K562 (cell line): ENCODE results near the gene ZNF598. TPM values are rescaled to one million over a fixed set of nuclear protein-coding genes. Genes with fewer than 3 reads are reported as not detected.

ENCODE experiments used
- ATAC-seq: fragments of 200-7000 bp; cut with Tn5 transposase; 3 replicates; pipeline ENCODE4 v1.9.1; 2020; ENCODE audit warnings: moderate library complexity
- BruUV-seq: library from RNA; stranded (reverse); fragments of 400-500 nt; replicated peaks from 2 replicates; lab custom pipeline; 2021; lab: Mats Ljungman, UMichigan
- CTCF ChIA-PET: fragments of 300-600 bp; formaldehyde crosslinking; extraction: SDS; loops from one replicate; lab custom pipeline; 2021; ENCODE audit warnings: low intra/inter-chr PET ratio; lab: Yijun Ruan, JAX
- POLR2A ChIA-PET: fragments of 300-600, 350-650 bp; sonication (Branson Sonifier 250); formaldehyde crosslinking; extraction: SDS; loops from one replicate; lab custom pipeline; 2021; ENCODE audit warnings: antibody characterized with exemption, inconsistent platforms; lab: Yijun Ruan, JAX
- DNase-seq, 4 experiments: peaks; one replicate each; pipeline versions ENCODE4 v3.0.0 to v3.0.0-alpha.2; 2011 to 2018; ENCODE audit warnings: low spot score in 3 of 4, mixed read lengths in 3 of 4; ENCODE audit errors: extremely low read depth in 1 of 4
- FAIRE-seq: peaks from 2 replicates; lab custom pipeline; 2011; peaks lifted over from hg19 to GRCh38; lab: Jason Lieb, UNC
- H2AFZ ChIP-seq: 2 replicates; pipeline ENCODE4 v1.6.0; 2011; ENCODE audit warnings: low read depth, low read length, control low read depth, inconsistent platforms
- H3K27ac ChIP-seq: fragments of 200-600 bp; 3 replicates; pipeline ENCODE4 v1.8.0; 2011; ENCODE audit warnings: low read depth, mild to moderate bottlenecking, control low read depth, inconsistent platforms, low read length, moderate library complexity, mixed read lengths; ENCODE audit errors: extremely low read depth
- H3K27me3 ChIP-seq, 2 experiments: fragments of 300-600 bp in 1 of 2; 2 replicates in 1 of 2; 3 replicates in 1 of 2; pipeline versions ENCODE4 v1.6.0 to v1.8.0; 2011; ENCODE audit warnings: inconsistent platforms in 2 of 2, low read length in 2 of 2, mild to moderate bottlenecking in 1 of 2, mixed read lengths in 1 of 2, moderate library complexity in 1 of 2; ENCODE audit not compliant: control insufficient read depth in 2 of 2, insufficient read depth in 2 of 2
- H3K36me3 ChIP-seq: fragments of 300-600 bp; 3 replicates; pipeline ENCODE4 v1.8.0; 2011; ENCODE audit warnings: mild to moderate bottlenecking, low read length, inconsistent platforms; ENCODE audit not compliant: control insufficient read depth, insufficient read depth
- H3K4me1 ChIP-seq, 2 experiments: fragments of 200-600 bp in 1 of 2; replicated peaks in 1 of 2; 2 replicates in 1 of 2; 3 replicates in 1 of 2; pipeline versions ENCODE4 v1.5.1 to v1.8.0; 2011; ENCODE audit warnings: inconsistent platforms in 2 of 2, low read length in 2 of 2, mild to moderate bottlenecking in 1 of 2, mixed read lengths in 1 of 2, moderate library complexity in 1 of 2; ENCODE audit not compliant: control insufficient read depth in 2 of 2, insufficient read depth in 2 of 2
- H3K4me2 ChIP-seq: 2 replicates; pipeline ENCODE4 v1.6.1; 2011; ENCODE audit warnings: low read length, control low read depth, inconsistent platforms, mixed read lengths; ENCODE audit not compliant: insufficient read depth
- H3K4me3 ChIP-seq: fragments of 200-600 bp; sonication (generic), shearing (Covaris generic); 2 replicates; pipeline ENCODE4 v1.5.1; 2016; ENCODE audit warnings: control low read depth, inconsistent platforms
- H3K79me2 ChIP-seq: fragments of 200-600 bp; 3 replicates; pipeline ENCODE4 v1.8.0; 2011; ENCODE audit warnings: low read length, inconsistent platforms; ENCODE audit not compliant: control insufficient read depth, insufficient read depth
- H3K9ac ChIP-seq, 2 experiments: 2 replicates each; pipeline versions ENCODE4 v1.6.0 to v1.6.1; 2011; ENCODE audit warnings: low read depth in 2 of 2, low read length in 2 of 2, control low read depth in 1 of 2, inconsistent platforms in 1 of 2, mild to moderate bottlenecking in 1 of 2, mixed read lengths in 1 of 2; ENCODE audit not compliant: insufficient read depth in 1 of 2
- H3K9me1 ChIP-seq: one replicate; pipeline ENCODE4 v1.6.0; 2011; ENCODE audit warnings: inconsistent platforms, mild to moderate bottlenecking, low read length, moderate library complexity; ENCODE audit not compliant: control insufficient read depth, insufficient read depth
- H3K9me3 ChIP-seq: replicated peaks from 2 replicates; pipeline ENCODE4 v1.5.1; 2011; ENCODE audit warnings: low read depth, low read length, inconsistent platforms; ENCODE audit not compliant: control insufficient read depth, insufficient read depth
- H4K20me1 ChIP-seq: replicated peaks from 2 replicates; pipeline ENCODE4 v1.6.1; 2011; ENCODE audit warnings: low read length, inconsistent platforms, mixed read lengths; ENCODE audit not compliant: control insufficient read depth, insufficient read depth
- CSDE1 ChIP-seq, 2 experiments: fragments of 450-650 bp; IDR thresholded peaks; 2 replicates each; pipeline ENCODE4 v1.6.1; 2016; ENCODE audit warnings: mild to moderate bottlenecking in 1 of 2
- ZNF140 ChIP-seq: fragments of 250-450 bp; sonication (Bioruptor Pico); IDR thresholded peaks from 2 replicates; pipeline ENCODE4 v1.8.0; 2021; ENCODE audit warnings: moderate library complexity, mild to moderate bottlenecking, inconsistent platforms
- ZNF75A ChIP-seq: fragments of 450-650 bp; formaldehyde crosslinking; IDR thresholded peaks from 2 replicates; pipeline ENCODE4 v1.4.0; 2020; ENCODE audit warnings: mild to moderate bottlenecking
- whole genome bisulfite sequencing: fragments of 100-300 bp; shearing (Covaris generic); methylation state at CpG from one replicate; pipeline ENCODE4 v1.1.6; 2016; ENCODE audit warnings: low coverage, mixed read lengths; ENCODE audit not compliant: insufficient coverage; ENCODE audit errors: missing lambda C conversion rate; 5-methylcytosine and 5-hydroxymethylcytosine counted together
- in situ Hi-C: fragments of 300-500 bp; cut with MboI; formaldehyde crosslinking; loops from 4 replicates; pipeline ENCODE4 v1.15.0; 2018; ENCODE audit warnings: inconsistent platforms, mixed read lengths
- intact Hi-C: fragments of 100-400 bp; cut with micrococcal nuclease; formaldehyde crosslinking; loops from 2 replicates; pipeline ENCODE4 v1.14.2; 2022
- polyA plus RNA-seq, 8 experiments: library from polyadenylated mRNA; depleted of rRNA in 4 of 8; stranded (reverse) in 5 of 8; unstranded in 3 of 8; fragments of >200 nt; fragmentation: Nextera tagmentation in 2 of 8; fragmentation: Illumina TruSeq in 1 of 8; extraction: Ambion mirVana in 2 of 8; extraction: Trizol in 1 of 8; gene quantifications; 2 replicates each; pipeline versions ENCODE4 v1.2.1 to v1.2.3, GENCODE V29; 2011 to 2014; ENCODE audit warnings: inconsistent platforms in 1 of 8, missing spikeins in 1 of 8
- total RNA-seq, 7 experiments: library from RNA; depleted of rRNA in 6 of 7; stranded (reverse); fragments of >200 nt in 6 of 7; fragmentation: Illumina TruSeq in 2 of 7; extraction: Trizol in 2 of 7; gene quantifications; 2 replicates each; pipeline versions ENCODE4 v1.2.1 to v1.2.3, GENCODE V29; 2011 to 2021; ENCODE audit warnings: low replicate concordance in 1 of 7
- TF ChIP-seq, protein P1 (sequence below): sonication (generic); formaldehyde crosslinking; IDR thresholded peaks from 2 replicates; pipeline ENCODE4 v1.8.1; 2023; ENCODE audit warnings: mild to moderate bottlenecking, missing genetic modification reagents

ZNF598 gene
- total and polyA plus RNA-seq, 9 of the 15 experiments (the other 6 are each of a cell fraction or from before 2014, with no cell fraction given) = 0.11 to 115 (median 29.6) TPM

DNA sequence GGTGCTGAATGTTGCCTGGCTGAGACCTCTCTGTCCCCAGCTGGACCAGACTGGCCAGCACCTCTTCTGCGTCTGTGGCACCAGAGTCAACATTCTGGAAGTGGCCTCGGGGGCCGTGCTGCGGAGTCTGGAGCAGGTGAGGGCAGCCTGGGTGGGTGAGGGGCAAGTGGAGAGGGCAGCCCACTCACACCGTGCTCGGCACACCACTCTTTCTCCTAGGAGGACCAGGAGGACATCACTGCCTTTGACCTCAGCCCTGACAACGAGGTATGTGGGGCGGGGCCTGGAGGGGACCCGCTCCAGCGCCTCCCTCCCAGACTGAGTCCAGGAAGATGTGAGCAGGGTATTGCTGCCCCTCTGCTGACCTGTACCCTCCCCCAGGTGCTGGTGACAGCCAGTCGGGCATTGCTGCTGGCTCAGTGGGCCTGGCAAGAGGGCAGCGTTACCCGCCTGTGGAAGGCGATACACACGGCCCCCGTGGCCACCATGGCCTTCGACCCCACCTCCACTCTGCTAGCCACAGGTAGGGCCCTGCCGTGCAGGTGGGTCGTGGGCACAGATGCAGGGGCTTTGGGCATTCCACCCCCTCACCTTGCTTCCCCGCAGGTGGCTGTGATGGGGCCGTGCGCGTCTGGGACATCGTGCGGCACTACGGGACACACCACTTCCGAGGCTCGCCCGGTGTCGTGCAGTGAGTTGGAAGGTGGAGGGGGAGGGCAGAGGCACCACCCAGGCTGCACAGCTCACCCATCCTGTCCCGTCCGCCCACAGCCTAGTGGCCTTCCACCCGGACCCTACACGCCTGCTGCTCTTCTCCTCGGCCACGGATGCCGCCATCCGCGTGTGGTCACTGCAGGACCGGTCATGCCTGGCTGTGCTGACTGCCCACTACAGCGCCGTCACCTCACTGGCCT lies 35.2 kb downstream of the ZNF598 start:
- Histone ChIP-seq H3K4me2 (no peak overlapping the region), H3K9me3 (no peaks in the 10 kb centered on the region), H3K27me3 (no peaks in the 10 kb centered on the region), H3K27ac (no peak overlapping the region), H3K79me2 (peaks cover 38% of the 10 kb centered on the region), H4K20me1 (no peaks in the 10 kb centered on the region), H3K4me3 (no peak overlapping the region), H2AFZ (no peak overlapping the region), H3K36me3 (peaks cover 59% of the 10 kb centered on the region; the same call in 2 of the 3 replicates), H3K4me1 (peaks cover 7 to 80% of the 10 kb centered on the region in 2 experiments; a peak in 4 of 5 replicates), H3K9ac (peak overlapping the region in 1 of 2 experiments; percentile 56; a peak in 2 of 4 replicates), H3K9me1 (no peaks in the 10 kb centered on the region)
- BruUV-seq = no TSS peak
- ChIA-PET POLR2A (interaction anchor here (0.6 to 1.8 kb wide), 5 partner anchors 8 to 113 kb away, joined by 3 to 10 read pairs (median 3); partner anchors contain the start of gene RPS2), CTCF (no interaction called here)
- in situ Hi-C loops = no loop called here
- 96% methylated on average over 37 of the region's 42 CpGs for whole genome bisulfite sequencing
- ATAC-seq (no peak), DNase-seq (no peak), FAIRE-seq (no peak)
- TF ChIP-seq CSDE1 (IDR thresholded peaks at IDR 0.05) (no peak), ZNF140 (no peak), ZNF75A (CRISPR knock-in tag) (no peak)
- TF ChIP-seq, protein P1, sequence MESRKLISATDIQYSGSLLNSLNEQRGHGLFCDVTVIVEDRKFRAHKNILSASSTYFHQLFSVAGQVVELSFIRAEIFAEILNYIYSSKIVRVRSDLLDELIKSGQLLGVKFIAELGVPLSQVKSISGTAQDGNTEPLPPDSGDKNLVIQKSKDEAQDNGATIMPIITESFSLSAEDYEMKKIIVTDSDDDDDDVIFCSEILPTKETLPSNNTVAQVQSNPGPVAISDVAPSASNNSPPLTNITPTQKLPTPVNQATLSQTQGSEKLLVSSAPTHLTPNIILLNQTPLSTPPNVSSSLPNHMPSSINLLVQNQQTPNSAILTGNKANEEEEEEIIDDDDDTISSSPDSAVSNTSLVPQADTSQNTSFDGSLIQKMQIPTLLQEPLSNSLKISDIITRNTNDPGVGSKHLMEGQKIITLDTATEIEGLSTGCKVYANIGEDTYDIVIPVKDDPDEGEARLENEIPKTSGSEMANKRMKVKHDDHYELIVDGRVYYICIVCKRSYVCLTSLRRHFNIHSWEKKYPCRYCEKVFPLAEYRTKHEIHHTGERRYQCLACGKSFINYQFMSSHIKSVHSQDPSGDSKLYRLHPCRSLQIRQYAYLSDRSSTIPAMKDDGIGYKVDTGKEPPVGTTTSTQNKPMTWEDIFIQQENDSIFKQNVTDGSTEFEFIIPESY = no peak
- intact Hi-C loops = no loop called here
